Hepatocyte (in vitro differentiated cells): ENCODE results near the gene ZNF620. TPM values are rescaled to one million over a fixed set of nuclear protein-coding genes. Genes with fewer than 3 reads are reported as not detected.

ENCODE experiments used
- DNase-seq: peaks from one replicate; pipeline ENCODE4 v3.0.0-alpha.2; 2016; ENCODE audit warnings: low spot score
- H2AFZ ChIP-seq: fragments of 200-600 bp; sonication (generic); 2 replicates; pipeline ENCODE4 v1.6.0; 2016; ENCODE audit warnings: antibody characterized with exemption, mild to moderate bottlenecking
- H3K27ac ChIP-seq: fragments of 200-600 bp; sonication (generic); 2 replicates; pipeline ENCODE4 v1.5.1; 2016; ENCODE audit warnings: mild to moderate bottlenecking
- H3K27me3 ChIP-seq: fragments of 200-600 bp; sonication (generic); 2 replicates; pipeline ENCODE4 v1.6.1; 2016
- H3K36me3 ChIP-seq: fragments of 200-600 bp; sonication (generic); replicated peaks from 2 replicates; pipeline ENCODE4 v1.5.1; 2016; ENCODE audit warnings: low read depth; ENCODE audit not compliant: insufficient read depth
- H3K4me1 ChIP-seq: fragments of 200-600 bp; sonication (generic); 2 replicates; pipeline ENCODE4 v1.5.1; 2016; ENCODE audit warnings: mild to moderate bottlenecking, moderate library complexity; ENCODE audit not compliant: insufficient read depth
- H3K4me2 ChIP-seq: fragments of 200-600 bp; sonication (generic); 2 replicates; pipeline ENCODE4 v1.6.0; 2016
- H3K4me3 ChIP-seq: fragments of 200-600 bp; sonication (generic); 2 replicates; pipeline ENCODE4 v1.5.1; 2016; ENCODE audit warnings: mild to moderate bottlenecking
- H3K79me2 ChIP-seq: fragments of 200-600 bp; sonication (generic); 2 replicates; pipeline ENCODE4 v1.6.0; 2017; ENCODE audit warnings: mild to moderate bottlenecking
- H3K9me2 ChIP-seq: fragments of 200-600 bp; sonication (generic); replicated peaks from 2 replicates; pipeline ENCODE4 v1.6.0; 2017; ENCODE audit warnings: mild to moderate bottlenecking; ENCODE audit not compliant: insufficient read depth
- H3K9me3 ChIP-seq: fragments of 200-600 bp; sonication (generic); 2 replicates; pipeline ENCODE4 v1.5.1; 2016; ENCODE audit warnings: low read depth, mild to moderate bottlenecking
- H4K20me1 ChIP-seq: fragments of 200-600 bp; sonication (generic); 2 replicates; pipeline ENCODE4 v1.6.0; 2016; ENCODE audit warnings: mild to moderate bottlenecking; ENCODE audit not compliant: insufficient read depth, poor library complexity, severe bottlenecking
- EZH2 ChIP-seq: fragments of 200-600 bp; sonication (generic); IDR thresholded peaks from 2 replicates; pipeline ENCODE4 v1.6.1; 2016; ENCODE audit warnings: antibody characterized with exemption, mild to moderate bottlenecking, borderline replicate concordance
- EZH2phosphoT487 ChIP-seq: fragments of 200-600 bp; sonication (generic); IDR thresholded peaks from one replicate; pipeline ENCODE4 v1.6.1; 2018; ENCODE audit warnings: antibody characterized with exemption, mild to moderate bottlenecking, low read depth, moderate library complexity; ENCODE audit not compliant: unreplicated experiment, severe bottlenecking
- WGBS: methylation state at CpG from one replicate; pipeline ENCODE4 v1.1.6; 2016; ENCODE audit warnings: low lambda C conversion rate; ENCODE audit errors: missing lambda C conversion rate; 5-methylcytosine and 5-hydroxymethylcytosine counted together
- polyA plus RNA-seq: library from polyadenylated mRNA; unstranded; fragments of >200 nt; fragmentation: Nextera tagmentation; extraction: Ambion mirVana; gene quantifications from 2 replicates; pipeline ENCODE4 v1.2.1, GENCODE V29; 2016
- total RNA-seq: library from RNA; depleted of rRNA; stranded (reverse); fragments of >200 nt; gene quantifications from 2 replicates; pipeline ENCODE4 v1.2.3, GENCODE V29; 2014
- TF ChIP-seq, protein P1 (sequence below): fragments of 200-600 bp; sonication (generic); IDR thresholded peaks from 2 replicates; pipeline ENCODE4 v1.5.1; 2016; ENCODE audit warnings: antibody characterized with exemption, mild to moderate bottlenecking; ENCODE audit not compliant: poor library complexity

Gene ZNF620
- total and polyA plus RNA-seq, 2 experiments from 2014 or later: 3.0 to 4.4 TPM

DNA sequence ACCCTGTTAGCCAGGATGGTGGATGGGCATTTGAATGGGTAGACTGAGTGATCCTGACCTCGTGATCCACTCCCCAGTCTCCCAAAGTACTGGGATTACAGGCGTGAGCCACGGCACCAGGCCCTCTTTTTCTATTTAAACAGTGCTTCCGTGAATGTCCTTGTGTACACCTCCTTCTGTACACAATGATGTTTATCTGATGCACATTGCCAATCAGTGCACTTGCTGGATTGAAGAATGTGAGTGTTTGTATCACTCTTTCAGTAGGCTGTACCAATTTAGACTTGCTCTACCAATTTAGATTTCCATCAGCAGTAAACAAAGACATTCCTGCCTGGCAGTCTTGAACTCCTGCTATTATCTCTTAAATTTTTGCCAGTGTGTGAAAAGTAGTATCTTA lies 37.8 kb upstream of the ZNF620 start:
- Histone ChIP-seq H2AFZ (no peak overlapping the region), H3K4me2 (no peak overlapping the region), H3K9me2 (no peaks in the 10 kb centered on the region), H3K27me3 (no peaks in the 10 kb centered on the region), H3K79me2 (no peaks in the 10 kb centered on the region), H3K4me1 (no peaks in the 10 kb centered on the region), H3K27ac (no peak overlapping the region), H3K4me3 (no peak overlapping the region), H4K20me1 (no peaks in the 10 kb centered on the region), H3K36me3 (no peaks in the 10 kb centered on the region), H3K9me3 (no peaks in the 10 kb centered on the region)
- TF ChIP-seq EZH2phosphoT487: no peak
- TF ChIP-seq, protein P1, sequence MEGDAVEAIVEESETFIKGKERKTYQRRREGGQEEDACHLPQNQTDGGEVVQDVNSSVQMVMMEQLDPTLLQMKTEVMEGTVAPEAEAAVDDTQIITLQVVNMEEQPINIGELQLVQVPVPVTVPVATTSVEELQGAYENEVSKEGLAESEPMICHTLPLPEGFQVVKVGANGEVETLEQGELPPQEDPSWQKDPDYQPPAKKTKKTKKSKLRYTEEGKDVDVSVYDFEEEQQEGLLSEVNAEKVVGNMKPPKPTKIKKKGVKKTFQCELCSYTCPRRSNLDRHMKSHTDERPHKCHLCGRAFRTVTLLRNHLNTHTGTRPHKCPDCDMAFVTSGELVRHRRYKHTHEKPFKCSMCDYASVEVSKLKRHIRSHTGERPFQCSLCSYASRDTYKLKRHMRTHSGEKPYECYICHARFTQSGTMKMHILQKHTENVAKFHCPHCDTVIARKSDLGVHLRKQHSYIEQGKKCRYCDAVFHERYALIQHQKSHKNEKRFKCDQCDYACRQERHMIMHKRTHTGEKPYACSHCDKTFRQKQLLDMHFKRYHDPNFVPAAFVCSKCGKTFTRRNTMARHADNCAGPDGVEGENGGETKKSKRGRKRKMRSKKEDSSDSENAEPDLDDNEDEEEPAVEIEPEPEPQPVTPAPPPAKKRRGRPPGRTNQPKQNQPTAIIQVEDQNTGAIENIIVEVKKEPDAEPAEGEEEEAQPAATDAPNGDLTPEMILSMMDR: no peak
- TF ChIP-seq EZH2: no peak
- WGBS: 53% methylated on average over 4 of the region's 4 CpGs
- no peak for DNase-seq

DNA sequence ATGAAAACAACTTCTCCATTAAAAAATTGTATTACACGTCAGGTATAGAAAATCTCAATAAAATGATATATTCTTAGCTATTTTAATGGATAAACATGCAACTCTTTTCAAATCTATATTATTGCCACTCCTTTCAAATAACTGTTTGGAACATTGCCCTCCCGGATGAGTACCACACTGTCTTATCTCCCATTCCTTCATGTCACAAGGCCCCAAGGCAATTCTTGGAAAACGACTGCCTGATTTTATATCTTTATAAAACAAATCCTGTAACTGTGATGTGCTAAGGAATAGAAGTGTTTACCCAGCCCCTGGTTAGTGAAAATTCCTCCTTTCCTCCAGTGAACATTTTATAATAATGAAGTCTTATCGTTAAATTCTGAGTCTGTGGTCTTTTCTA lies 35.1 kb upstream of the ZNF620 start:
- TF ChIP-seq, protein P1: no peak
- TF ChIP-seq EZH2phosphoT487 (no peak), EZH2 (no peak)
- H4K20me1 ChIP-seq: no peaks in the 10 kb centered on the region
- H3K36me3 ChIP-seq: no peaks in the 10 kb centered on the region
- no peak for DNase-seq
- no peak overlapping the region for H3K27ac ChIP-seq
- H3K9me3 ChIP-seq: no peaks in the 10 kb centered on the region
- H3K4me3 ChIP-seq: no peak overlapping the region
- H3K27me3 ChIP-seq: no peaks in the 10 kb centered on the region
- no peaks in the 10 kb centered on the region for H3K79me2 ChIP-seq
- 80% methylated on average over 4 of the region's 4 CpGs for WGBS
- H3K4me2 ChIP-seq: no peak overlapping the region
- no peak overlapping the region for H2AFZ ChIP-seq
- H3K4me1 ChIP-seq: no peaks in the 10 kb centered on the region
- no peaks in the 10 kb centered on the region for H3K9me2 ChIP-seq

DNA sequence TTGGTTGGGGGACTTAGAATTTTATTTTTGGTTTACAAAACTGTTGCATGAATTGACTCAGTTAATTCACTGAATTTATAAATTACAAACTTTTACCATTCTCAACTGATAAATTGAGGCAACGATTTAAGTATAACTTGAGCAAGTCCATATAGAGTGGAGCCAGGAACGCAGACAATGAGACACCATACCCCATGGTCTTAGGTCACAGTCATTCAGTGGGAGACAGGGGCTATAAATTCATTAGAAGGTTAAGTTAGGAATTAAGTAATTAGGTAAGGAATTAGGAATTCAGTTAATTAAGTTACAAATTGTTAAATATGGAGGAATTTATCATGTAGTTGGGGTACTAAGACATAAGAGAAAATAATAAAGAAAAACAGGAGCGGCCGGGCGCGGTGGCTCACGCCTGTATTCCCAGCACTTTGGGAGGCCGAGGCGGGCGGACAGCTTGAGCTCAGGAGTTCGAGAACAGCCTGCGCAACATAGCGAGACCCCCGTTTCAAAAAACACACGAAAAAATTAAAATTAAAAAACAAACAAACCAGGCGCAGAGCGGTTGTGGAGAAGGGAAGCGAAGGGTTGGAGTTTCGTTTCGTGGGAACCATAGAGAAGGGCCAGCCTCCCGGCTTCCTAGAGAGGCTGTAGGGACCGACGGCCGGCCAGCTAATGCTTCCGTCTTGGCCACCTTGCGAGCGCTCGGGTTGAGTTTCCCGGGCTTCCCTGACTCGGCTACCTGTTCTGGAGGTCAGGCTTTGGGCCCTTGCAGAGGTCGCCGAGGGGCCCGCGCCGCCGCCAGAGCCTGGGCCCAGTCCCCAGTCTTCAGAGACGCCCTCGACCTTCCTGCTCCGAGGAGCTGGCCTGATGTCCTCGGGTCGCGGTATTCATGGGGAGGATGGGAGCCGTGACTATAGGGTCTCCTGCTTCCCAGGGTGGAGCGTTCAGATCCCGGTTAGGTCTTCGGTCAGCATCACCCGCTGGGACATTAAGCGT lies 29.1 kb upstream of the ZNF620 start, which contains the start of gene ZNF619:
TSS of gene ZNF619 (plus strand) at position 645 of the 993 bp plus-strand sequence. CDS start 858 bp downstream, outside the sequence.
- DNase-seq: peak; percentile 83
- H3K27me3 ChIP-seq: no peaks in the 10 kb centered on the region
- no peaks in the 10 kb centered on the region for H3K9me2 ChIP-seq
- no peaks in the 10 kb centered on the region for H3K79me2 ChIP-seq
- H3K36me3 ChIP-seq: no peaks in the 10 kb centered on the region
- peak within 1 kb of the TSS; percentile 97 for H2AFZ ChIP-seq
- peaks cover 4% of the 10 kb centered on the region for H3K4me1 ChIP-seq
- H3K4me3 ChIP-seq: peak within 1 kb of the TSS; percentile 82
- peak within 1 kb of the TSS; percentile 80 for H3K4me2 ChIP-seq
- TF ChIP-seq EZH2phosphoT487 (no peak), EZH2 (no peak)
- TF ChIP-seq, protein P1: no peak
- peak within 1 kb of the TSS; percentile 52 for H3K27ac ChIP-seq
- no peaks in the 10 kb centered on the region for H4K20me1 ChIP-seq
- H3K9me3 ChIP-seq: no peaks in the 10 kb centered on the region
- 27% methylated on average over 48 of the region's 48 CpGs for WGBS
